ES-I3 (cell line): ENCODE results near the gene NELL1.

Source experiments
- H3K36me3 ChIP-seq: 2 replicates; pipeline ENCODE4 v1.6.1; 2013; ENCODE audit warnings: mild to moderate bottlenecking, low read length, control low read depth, moderate library complexity; ENCODE audit not compliant: insufficient read depth
- H3K4me1 ChIP-seq: 2 replicates; pipeline ENCODE4 v1.6.1; 2013; ENCODE audit warnings: mild to moderate bottlenecking, control low read depth, low read length; ENCODE audit not compliant: insufficient read depth
- H3K9ac ChIP-seq: 2 replicates; pipeline ENCODE4 v1.6.1; 2013; ENCODE audit warnings: low read depth, mild to moderate bottlenecking, low read length, moderate library complexity
- H3K9me3 ChIP-seq: 2 replicates; pipeline ENCODE4 v1.6.1; 2013; ENCODE audit warnings: mild to moderate bottlenecking, low read length, moderate library complexity; ENCODE audit not compliant: control insufficient read depth, insufficient read depth

NELL1 gene

DNA sequence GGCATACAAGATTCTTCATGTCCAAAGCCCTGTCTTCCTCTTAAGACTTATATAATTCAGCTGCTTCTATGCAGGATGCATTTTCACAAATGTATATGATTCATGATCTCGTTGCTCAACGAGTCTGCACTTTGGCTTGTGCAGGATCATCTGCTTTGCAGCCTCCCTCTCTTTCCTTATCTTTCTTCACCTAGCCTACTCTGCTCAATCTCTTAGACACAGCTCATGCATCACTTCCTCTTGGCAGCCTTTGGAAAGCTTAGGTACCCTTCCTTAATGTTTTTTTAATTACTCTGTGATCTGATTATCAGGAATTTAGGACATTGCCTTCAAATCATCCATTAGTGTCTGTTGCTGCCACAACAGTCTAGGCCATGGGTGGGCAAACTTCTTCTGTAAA lies 673.8 kb downstream of the NELL1 start:
- no peak overlapping the region for H3K9ac ChIP-seq
- no peaks in the 10 kb centered on the region for H3K4me1 ChIP-seq
- no peaks in the 10 kb centered on the region for H3K9me3 ChIP-seq
- no peaks in the 10 kb centered on the region for H3K36me3 ChIP-seq

DNA sequence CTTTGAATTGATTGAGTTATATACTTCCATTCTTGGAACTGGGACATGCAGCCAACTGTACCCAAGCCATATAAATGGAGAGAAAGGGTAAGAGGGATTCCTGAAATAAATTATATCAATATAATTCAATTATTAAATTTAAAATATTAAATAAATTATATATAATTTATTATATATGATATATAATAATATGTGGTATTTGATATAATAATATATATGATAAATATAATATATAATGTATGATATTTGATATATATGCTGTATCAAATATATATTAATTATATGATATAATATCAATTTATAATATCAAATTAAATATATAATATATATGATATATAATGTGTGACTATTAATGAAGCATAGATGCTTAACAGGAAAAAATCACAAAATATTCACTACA lies 677.0 kb downstream of the NELL1 start:
- no peaks in the 10 kb centered on the region for H3K4me1 ChIP-seq
- H3K9ac ChIP-seq: no peak overlapping the region
- H3K9me3 ChIP-seq: no peaks in the 10 kb centered on the region
- H3K36me3 ChIP-seq: no peaks in the 10 kb centered on the region

DNA sequence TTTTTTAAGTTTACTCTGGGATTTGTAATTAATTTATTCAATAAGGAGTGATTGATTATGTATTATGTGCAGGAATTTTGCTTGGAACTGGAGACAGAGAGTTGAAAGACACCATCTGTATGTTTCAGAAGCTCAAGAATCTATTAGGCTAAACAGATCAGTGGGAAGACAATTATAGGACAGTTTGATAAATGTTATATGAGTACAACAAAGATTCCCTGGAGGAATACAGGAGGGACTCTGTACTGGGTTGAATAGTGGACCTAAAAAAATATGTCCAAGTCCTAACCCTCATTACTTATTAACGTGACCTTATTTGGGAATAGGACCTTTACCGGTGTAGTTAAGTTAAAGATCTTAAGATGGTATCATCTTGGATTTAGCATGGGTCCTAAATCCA lies 681.2 kb downstream of the NELL1 start:
- no peak overlapping the region for H3K9ac ChIP-seq
- no peaks in the 10 kb centered on the region for H3K9me3 ChIP-seq
- H3K4me1 ChIP-seq: no peaks in the 10 kb centered on the region
- no peaks in the 10 kb centered on the region for H3K36me3 ChIP-seq

DNA sequence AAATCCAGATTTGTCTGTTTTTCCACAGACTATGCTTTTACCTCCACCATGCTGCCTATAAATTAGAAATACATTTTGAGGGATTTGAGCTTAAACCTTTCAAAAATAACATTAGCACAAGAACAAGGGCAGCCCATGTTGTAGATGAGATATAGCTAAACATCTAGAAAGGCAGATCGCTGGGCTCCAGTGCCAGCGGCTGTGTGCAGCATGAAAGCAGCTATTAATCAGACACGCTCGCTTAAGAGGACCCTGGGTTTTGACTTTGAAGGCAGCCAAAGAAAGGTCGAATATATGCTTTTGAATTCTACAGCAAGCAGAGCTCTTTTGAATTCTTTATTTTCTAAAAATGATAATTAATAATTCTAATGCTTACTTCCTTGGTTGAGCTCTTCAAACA lies 684.0 kb downstream of the NELL1 start:
- Histone ChIP-seq H3K4me1 (no peaks in the 10 kb centered on the region), H3K36me3 (no peaks in the 10 kb centered on the region), H3K9me3 (no peaks in the 10 kb centered on the region), H3K9ac (no peak overlapping the region)

DNA sequence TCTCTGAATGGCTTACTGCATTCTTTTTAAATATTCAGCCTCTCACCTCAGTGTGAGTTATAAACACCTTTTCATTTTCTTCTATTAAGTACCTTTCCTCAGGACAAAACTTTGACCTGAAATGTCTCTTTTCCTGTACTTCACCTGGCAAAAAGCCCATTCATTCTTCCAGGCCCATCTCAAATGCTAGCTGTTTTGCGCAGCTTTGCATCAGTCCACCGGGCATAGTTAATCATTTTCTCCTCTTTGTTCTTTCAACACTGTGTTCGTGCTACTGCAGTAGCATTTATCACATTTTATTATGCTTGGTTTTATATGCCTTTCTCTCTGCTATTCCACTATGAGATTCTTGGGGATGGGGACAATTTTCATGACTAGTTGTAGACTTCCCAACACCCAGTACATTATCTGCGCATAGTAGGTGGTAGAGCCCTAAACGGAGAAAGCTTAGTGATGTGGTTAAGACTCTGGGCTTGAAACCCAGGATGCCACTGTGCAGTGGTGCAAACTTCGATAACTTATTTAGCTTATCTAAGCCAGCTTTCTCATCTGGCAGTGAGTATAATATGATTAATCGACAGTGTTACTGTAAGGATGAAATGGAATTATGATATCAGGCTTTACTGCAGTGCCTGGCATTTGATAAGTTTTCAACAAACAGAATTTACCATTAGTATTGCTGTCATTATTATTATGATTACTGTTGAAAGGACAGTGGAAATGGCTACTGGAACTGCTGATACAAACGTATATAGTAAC lies 695.7 kb downstream of the NELL1 start:
- Histone ChIP-seq H3K9ac (no peak overlapping the region), H3K36me3 (no peaks in the 10 kb centered on the region), H3K4me1 (no peaks in the 10 kb centered on the region), H3K9me3 (no peaks in the 10 kb centered on the region)

DNA sequence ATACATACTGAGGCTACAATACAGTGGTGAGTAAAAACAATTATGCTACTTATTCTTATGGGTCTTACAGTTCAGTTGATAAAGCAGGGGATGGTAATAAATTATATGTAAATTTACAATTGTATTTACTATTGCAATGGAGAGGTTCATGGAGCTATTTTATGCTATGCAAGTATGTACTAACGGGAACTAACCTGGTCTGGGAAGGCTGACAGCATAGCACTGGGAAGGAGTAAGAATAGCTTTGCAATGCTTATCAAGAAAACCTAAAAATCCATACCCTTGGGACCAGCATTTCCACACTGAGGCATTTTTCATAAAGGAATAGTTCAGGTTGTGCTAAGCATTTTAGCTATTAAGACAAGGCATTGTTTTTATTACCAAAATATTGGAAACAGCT lies 700.6 kb downstream of the NELL1 start:
- no peaks in the 10 kb centered on the region for H3K4me1 ChIP-seq
- no peak overlapping the region for H3K9ac ChIP-seq
- H3K36me3 ChIP-seq: no peaks in the 10 kb centered on the region
- H3K9me3 ChIP-seq: no peaks in the 10 kb centered on the region

DNA sequence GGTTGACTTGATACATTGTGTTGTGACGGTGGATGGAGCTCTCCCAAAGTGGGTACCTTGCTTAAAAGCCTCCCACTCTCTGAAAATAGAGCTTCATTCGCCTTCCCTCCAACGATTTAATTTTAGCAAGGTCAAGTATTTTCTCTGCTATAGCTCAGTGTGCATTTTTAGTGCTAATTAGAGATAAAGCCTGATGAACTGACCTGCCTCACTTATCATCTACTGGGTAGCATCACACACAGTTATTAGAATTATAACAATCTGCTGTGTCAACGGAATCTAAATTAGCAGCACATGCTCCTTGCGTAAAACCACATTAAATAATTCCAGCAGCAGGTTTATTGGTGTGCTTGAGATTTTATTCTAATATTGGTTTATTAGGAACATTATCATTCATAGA lies 701.7 kb downstream of the NELL1 start:
- Histone ChIP-seq H3K36me3 (no peaks in the 10 kb centered on the region), H3K4me1 (no peaks in the 10 kb centered on the region), H3K9me3 (no peaks in the 10 kb centered on the region), H3K9ac (no peak overlapping the region)

DNA sequence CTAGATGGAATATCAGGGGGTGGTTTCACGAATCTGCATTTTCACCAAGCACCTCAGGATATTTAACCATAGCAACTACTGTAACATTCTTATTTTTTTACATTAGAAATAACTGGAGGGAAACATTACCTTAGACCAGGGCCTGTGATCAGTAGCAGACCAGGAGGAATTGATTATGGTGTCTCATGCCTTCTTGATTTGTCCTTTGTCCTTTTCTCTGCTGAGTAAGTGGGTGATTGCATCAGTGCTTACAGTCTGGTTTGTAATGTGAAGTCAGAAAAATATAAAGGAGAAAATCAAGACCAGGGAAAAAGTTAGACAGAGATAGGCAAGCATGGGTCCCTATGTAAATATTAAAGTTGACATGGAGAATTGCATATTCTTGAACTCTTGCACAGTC lies 703.3 kb downstream of the NELL1 start:
- no peaks in the 10 kb centered on the region for H3K36me3 ChIP-seq
- no peaks in the 10 kb centered on the region for H3K4me1 ChIP-seq
- H3K9me3 ChIP-seq: no peaks in the 10 kb centered on the region
- H3K9ac ChIP-seq: no peak overlapping the region

DNA sequence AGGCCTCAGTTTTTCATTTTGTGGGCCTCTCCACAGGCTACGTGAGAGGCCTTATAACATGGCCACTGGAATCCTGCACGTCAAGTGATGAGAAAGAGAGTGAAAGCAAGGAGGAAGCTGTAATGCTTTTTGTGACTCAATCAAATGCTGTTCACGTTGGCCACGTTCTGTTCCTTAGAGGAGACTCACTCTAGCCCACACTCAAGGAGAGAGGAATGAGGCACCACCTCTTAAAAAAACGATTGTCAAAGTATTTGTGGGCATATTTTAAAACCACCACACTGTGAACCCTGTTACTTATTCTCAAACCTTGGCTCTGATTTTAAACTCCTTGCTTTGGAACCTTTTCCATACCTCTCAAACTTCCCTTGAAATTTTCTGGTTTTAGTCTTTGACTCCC lies 705.0 kb downstream of the NELL1 start:
- no peaks in the 10 kb centered on the region for H3K4me1 ChIP-seq
- H3K36me3 ChIP-seq: no peaks in the 10 kb centered on the region
- no peak overlapping the region for H3K9ac ChIP-seq
- no peaks in the 10 kb centered on the region for H3K9me3 ChIP-seq

DNA sequence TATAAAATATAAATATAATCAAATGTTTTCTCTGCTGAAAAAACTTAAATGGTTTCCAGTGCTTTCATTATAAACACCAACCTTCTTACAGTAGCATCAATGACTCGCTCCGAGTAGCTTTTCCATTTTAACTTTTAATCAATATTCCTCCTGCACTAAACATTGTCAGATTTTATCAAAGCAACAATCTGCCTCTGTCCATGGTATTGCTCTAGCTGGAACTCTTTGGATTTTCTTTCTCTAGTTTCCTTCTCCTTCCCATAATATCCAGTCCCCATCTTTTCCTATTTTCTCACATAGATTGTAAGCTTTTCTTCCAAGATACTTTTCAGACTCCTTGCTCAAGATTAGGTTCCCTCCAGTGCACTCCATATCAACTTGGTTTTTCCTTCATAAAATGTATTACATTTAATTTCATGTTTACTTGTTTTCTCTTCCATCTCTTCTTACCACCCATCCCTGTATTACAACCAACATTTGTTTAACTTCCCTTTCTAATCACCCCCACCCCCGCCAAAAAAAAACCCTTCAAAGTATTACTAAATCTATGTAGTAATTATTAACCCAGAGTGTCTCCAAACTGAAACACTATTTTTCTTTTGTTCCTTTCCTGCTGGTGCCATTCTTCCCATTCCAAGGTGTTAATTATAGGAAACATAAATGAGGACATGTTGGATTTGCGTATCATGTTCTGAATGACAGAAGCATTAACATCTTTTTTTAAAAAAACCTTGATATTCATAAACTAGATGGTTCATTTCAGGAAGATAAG lies 716.5 kb downstream of the NELL1 start:
- no peaks in the 10 kb centered on the region for H3K36me3 ChIP-seq
- no peak overlapping the region for H3K9ac ChIP-seq
- H3K4me1 ChIP-seq: no peaks in the 10 kb centered on the region
- H3K9me3 ChIP-seq: no peaks in the 10 kb centered on the region

DNA sequence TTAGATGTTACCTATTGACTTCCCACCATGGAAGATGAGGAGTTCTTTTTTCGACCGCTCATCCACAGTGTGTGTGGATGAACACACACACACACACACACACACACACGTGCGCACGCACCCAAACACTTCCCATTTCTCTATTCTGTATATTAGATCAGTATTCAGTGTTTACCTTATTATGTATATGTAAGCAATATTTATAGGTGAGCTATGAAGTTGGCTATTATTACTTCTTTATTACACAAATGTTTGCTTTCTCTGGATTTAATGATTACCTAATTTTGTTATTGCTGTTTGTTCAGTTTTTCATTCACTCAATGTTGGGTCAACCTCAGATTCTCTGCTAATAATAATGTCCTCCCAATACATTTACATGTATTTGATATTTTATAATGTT lies 721.0 kb downstream of the NELL1 start:
- H3K36me3 ChIP-seq: no peaks in the 10 kb centered on the region
- H3K9me3 ChIP-seq: no peaks in the 10 kb centered on the region
- H3K9ac ChIP-seq: no peak overlapping the region
- no peaks in the 10 kb centered on the region for H3K4me1 ChIP-seq

DNA sequence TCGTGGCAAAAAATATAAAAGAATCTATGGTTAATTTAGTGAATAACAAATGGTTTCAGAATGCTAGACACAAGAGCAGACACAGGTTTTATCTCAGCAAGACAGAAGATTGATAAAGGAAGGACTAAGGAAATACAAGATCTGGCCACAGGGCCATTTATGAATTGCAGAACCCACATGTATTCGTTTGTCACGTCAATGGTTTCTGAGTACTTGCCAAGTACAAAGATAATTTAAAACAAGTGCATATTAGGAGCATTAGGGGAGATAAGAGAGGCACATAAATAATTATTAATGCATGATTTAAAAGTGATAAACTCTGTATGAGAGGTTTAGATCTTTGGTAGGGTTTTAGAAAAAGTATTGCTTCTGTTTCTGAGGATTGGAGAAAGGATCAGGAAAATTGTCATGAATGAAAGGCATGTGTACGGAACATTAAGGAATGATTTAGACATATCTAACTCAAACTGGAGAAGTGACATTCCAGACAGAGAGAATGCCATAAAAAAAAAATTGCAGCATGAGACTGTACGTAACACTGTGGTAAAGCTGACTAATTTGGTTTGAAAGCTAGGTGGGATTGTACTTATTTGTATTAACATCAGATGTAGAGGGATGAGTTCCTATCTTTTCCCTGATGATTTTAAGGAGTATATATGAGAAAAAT lies 727.1 kb downstream of the NELL1 start:
- no peaks in the 10 kb centered on the region for H3K4me1 ChIP-seq
- H3K36me3 ChIP-seq: no peaks in the 10 kb centered on the region
- H3K9me3 ChIP-seq: no peaks in the 10 kb centered on the region
- no peak overlapping the region for H3K9ac ChIP-seq

DNA sequence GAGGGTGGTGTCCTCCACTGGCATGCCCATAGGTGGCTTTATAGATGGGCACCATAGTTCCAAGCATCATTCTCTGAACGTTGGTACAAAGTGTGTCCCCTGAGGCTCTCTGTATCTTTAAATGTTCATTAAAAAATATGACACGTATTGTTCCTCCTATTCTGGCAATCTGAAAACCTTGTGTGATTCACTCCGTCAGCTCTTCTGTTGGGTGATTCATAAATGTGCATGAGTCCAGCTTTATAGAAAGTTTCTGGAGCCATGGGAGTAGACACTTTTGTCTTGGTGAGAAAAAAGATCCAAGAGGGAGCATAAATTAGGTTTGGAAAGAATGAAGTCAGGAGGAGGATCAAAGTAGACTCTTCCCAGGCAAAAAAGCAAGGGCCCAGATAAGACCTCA lies 728.8 kb downstream of the NELL1 start:
- no peaks in the 10 kb centered on the region for H3K36me3 ChIP-seq
- H3K9me3 ChIP-seq: no peaks in the 10 kb centered on the region
- no peak overlapping the region for H3K9ac ChIP-seq
- no peaks in the 10 kb centered on the region for H3K4me1 ChIP-seq

DNA sequence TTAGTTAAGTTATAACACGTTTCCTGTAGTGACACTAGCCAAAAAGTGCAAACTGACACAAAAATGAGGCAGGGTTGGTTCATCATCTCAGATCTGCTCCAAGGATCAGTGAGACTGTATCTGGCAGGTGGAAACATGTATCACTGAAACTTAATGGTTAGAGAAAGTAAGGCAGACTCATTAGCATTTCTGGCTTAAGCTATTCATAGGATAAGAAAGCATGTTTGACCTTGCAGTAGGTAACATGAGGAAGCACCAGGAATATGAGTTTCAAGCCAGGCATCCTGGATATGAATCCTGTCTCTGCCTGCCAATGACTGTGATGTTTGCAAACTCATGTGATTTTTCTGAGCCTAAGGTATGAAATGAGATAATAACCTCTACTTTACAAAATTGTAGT lies 732.1 kb downstream of the NELL1 start:
- no peaks in the 10 kb centered on the region for H3K9me3 ChIP-seq
- H3K36me3 ChIP-seq: no peaks in the 10 kb centered on the region
- H3K4me1 ChIP-seq: no peaks in the 10 kb centered on the region
- no peak overlapping the region for H3K9ac ChIP-seq

DNA sequence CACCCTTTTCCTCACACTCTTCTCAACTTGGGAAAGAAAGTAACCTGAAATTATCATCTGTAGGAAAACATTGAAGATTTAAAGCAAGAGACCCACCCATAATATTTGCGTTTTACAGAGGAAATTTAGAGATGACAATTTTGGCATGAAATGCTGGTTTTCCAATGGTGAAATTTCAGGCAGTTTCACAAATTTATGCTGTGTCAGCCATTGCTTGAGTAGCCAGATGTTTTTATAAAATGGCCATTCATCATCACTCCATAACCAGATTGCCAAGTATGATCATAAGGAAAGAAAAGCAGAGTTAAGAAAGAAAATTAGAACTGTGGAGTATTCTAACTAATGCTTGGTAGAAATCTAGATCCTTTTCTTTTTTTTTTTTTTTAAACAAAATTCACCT lies 732.9 kb downstream of the NELL1 start:
- Histone ChIP-seq H3K9ac (no peak overlapping the region), H3K9me3 (no peaks in the 10 kb centered on the region), H3K36me3 (no peaks in the 10 kb centered on the region), H3K4me1 (no peaks in the 10 kb centered on the region)
